PFSK-1 (cell line): Measurements from ENCODE around the gene FAM20C.

Source experiments
- FOXP2 ChIP-seq: optimal IDR thresholded peaks from 2 replicates; pipeline ENCODE3; 2011; ENCODE audit warnings: borderline replicate concordance, control low read depth, inconsistent platforms; ENCODE audit not compliant: insufficient read depth; ENCODE audit errors: extremely low read length, extremely low read depth
- POLR2AphosphoS5 ChIP-seq: IDR thresholded peaks from 2 replicates; pipeline ENCODE4 v1.6.1; 2012; ENCODE audit warnings: low read depth, mild to moderate bottlenecking, control low read depth, low read length, moderate library complexity
- SIN3A ChIP-seq: IDR thresholded peaks from 2 replicates; pipeline ENCODE4 v1.6.1; 2012; ENCODE audit warnings: mild to moderate bottlenecking, low read length, moderate library complexity, borderline replicate concordance; ENCODE audit not compliant: insufficient read depth
- TAF1 ChIP-seq: IDR thresholded peaks from 2 replicates; pipeline ENCODE4 v1.6.1; 2012; ENCODE audit warnings: low read length, control low read depth, borderline replicate concordance; ENCODE audit not compliant: insufficient read depth
- TF ChIP-seq, protein P1 (sequence below), 2 experiments: IDR thresholded peaks; 2 replicates each; pipeline versions ENCODE4 v1.6.1 to v1.8.0; 2011 to 2012; ENCODE audit warnings: low read depth in 2 of 2, low read length in 2 of 2, control low read depth in 1 of 2, inconsistent platforms in 1 of 2, mild to moderate bottlenecking in 1 of 2, moderate library complexity in 1 of 2; ENCODE audit not compliant: insufficient read depth in 1 of 2

The FAM20C gene

DNA sequence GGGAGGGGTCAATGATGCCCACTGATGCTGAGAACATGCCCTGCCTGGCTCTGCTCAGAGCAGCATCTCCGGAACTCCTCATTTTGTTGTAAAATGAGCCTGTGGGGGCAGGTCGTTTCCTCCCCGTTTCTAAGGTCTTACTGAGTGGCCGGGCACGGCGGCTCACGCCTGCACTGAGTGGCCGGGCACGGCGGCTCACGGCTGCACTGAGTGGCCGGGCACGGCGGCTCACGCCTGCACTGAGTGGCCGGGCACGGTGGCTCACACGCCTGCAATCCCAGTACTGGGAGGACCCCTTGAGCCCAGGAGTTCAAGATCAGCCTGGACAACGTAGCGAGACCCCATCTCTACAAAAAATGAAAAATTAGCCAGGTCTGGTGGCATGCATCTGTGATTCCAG is 58.6 kb downstream of the FAM20C start:
- TF ChIP-seq, protein P1, sequence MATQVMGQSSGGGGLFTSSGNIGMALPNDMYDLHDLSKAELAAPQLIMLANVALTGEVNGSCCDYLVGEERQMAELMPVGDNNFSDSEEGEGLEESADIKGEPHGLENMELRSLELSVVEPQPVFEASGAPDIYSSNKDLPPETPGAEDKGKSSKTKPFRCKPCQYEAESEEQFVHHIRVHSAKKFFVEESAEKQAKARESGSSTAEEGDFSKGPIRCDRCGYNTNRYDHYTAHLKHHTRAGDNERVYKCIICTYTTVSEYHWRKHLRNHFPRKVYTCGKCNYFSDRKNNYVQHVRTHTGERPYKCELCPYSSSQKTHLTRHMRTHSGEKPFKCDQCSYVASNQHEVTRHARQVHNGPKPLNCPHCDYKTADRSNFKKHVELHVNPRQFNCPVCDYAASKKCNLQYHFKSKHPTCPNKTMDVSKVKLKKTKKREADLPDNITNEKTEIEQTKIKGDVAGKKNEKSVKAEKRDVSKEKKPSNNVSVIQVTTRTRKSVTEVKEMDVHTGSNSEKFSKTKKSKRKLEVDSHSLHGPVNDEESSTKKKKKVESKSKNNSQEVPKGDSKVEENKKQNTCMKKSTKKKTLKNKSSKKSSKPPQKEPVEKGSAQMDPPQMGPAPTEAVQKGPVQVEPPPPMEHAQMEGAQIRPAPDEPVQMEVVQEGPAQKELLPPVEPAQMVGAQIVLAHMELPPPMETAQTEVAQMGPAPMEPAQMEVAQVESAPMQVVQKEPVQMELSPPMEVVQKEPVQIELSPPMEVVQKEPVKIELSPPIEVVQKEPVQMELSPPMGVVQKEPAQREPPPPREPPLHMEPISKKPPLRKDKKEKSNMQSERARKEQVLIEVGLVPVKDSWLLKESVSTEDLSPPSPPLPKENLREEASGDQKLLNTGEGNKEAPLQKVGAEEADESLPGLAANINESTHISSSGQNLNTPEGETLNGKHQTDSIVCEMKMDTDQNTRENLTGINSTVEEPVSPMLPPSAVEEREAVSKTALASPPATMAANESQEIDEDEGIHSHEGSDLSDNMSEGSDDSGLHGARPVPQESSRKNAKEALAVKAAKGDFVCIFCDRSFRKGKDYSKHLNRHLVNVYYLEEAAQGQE (IDR thresholded peaks at IDR 0.05; ENCODE audit: insufficient read depth in 1 of 2, low read depth in 2 of 2, low read length in 2 of 2), result no peak
- no peak for TF ChIP-seq POLR2AphosphoS5
- no peak for TF ChIP-seq SIN3A
- no peak for TF ChIP-seq TAF1
- no peak for TF ChIP-seq FOXP2

DNA sequence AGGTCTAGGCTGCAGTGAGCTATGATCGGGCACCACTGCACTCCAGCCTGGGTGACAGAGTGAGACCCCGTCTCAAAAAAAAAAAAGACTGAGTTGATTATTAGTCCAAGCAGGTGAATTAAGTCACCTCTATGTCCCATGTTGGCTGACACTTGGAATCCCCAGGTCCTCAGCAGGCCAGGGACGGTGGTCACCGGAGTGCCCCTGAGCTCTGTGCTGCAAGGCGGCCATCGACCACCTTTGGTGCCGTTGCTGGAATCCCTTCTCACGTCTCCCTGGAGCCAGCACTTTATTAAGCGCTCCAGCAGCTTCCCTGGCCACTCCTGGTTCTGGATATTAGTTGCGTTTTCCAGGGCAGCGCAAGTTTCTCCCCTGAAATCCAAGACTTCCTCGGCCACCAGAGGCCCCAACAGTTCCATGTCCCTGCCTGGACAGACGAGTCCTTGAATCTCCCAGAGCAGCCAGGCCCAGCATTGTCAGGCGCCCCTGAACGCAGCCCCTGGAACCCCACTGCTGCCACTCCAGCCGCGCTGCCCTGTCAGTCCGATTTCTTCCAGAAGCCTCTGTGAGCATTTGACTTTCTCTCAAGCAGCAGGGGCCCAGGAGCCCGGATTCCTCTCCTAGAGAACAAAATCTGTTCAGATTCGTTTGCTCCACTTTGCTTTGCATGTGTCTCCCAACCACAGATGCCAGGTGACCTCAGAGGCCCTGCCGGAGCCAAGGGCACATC is 59.2 kb downstream of the FAM20C start:
- no peak for TF ChIP-seq POLR2AphosphoS5
- no peak for TF ChIP-seq FOXP2
- TF ChIP-seq TAF1, result no peak
- TF ChIP-seq, protein P1 (IDR thresholded peaks at IDR 0.05; ENCODE audit: insufficient read depth in 1 of 2, low read depth in 2 of 2, low read length in 2 of 2), result no peak
- no peak for TF ChIP-seq SIN3A

DNA sequence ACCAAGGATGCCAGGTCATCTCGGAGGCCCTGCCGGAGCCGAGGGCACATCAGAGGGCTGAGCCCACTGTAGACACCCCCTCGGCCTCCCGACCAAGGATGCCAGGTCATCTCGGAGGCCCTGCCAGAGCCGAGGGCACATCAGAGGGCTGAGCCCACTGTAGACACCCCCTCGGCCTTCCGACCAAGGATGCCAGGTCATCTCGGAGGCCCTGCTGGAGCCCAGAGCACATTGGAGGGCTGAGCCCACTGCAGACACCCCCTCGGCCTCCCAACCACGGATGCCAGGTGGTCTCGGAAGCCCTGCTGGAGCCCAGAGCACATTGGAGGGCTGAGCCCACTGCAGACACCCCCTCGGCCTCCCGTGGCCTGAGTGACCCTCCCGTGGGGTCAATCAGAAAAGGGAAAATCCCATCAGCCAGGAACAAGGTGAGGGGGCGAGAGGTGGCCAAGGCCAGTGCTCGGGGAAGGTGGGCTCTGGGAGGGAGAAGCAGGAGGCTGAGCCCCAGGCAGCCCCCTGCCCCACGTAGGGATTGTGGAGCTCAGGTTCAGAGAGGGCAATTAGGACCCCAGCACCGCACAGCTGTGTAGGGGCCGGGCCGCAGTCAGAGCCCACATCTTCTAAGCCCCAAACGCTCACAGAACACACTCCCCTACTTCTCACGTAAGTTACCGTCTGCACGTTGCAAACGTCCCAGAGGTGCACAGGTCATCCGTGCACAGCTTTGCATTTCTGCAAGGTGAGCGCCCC is 60.0 kb downstream of the FAM20C start:
- TF ChIP-seq SIN3A (no peak), FOXP2 (no peak), POLR2AphosphoS5 (no peak; the same call in 1 of the 2 replicates), TAF1 (no peak)
- TF ChIP-seq, protein P1 (IDR thresholded peaks at IDR 0.05; ENCODE audit: insufficient read depth in 1 of 2, low read depth in 2 of 2, low read length in 2 of 2), result no peak

DNA sequence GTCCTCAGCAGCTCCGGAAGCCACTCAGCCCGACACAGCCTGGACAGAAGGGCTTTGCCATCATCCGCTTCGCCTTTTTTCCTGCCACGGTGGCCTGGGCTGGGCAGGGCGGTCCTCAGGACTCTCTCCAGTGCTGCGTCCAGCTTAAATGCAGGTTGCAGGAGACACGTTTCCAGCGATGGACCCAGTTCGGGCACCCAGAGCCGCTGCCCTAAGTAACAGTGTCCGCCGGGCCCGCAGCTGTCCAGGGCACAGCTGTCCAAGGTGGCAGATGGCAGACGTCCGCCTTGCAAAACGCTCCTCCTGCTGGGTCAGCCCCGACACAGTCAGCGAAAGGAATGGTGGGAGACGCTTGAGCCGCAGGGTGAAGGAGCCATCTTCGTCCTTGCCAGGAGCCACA is 60.6 kb downstream of the FAM20C start:
- no peak for TF ChIP-seq POLR2AphosphoS5
- TF ChIP-seq, protein P1 (IDR thresholded peaks at IDR 0.05; ENCODE audit: insufficient read depth in 1 of 2, low read depth in 2 of 2, low read length in 2 of 2), result no peak
- no peak for TF ChIP-seq TAF1
- no peak for TF ChIP-seq SIN3A
- TF ChIP-seq FOXP2, result no peak
